PC-3 (cell line): ENCODE measurements around the gene TBC1D8. TPM values are rescaled to one million over a fixed set of nuclear protein-coding genes. Genes with fewer than 3 reads are reported as not detected.

Source experiments
- ATAC-seq: fragments of 200-7000 bp; cut with Tn5 transposase; 2 replicates; pipeline ENCODE4 v1.9.1; 2020; ENCODE audit warnings: mild to moderate bottlenecking, moderate library complexity
- BruUV-seq: library from RNA; stranded (reverse); fragments of 400-500 nt; replicated peaks from 2 replicates; lab custom pipeline; 2021; lab: Mats Ljungman, UMichigan
- CTCF ChIA-PET: fragments of 300-600 bp; sonication (Branson Sonifier 250); formaldehyde crosslinking; loops from one replicate; lab custom pipeline; 2022; ENCODE audit warnings: antibody characterized with exemption; lab: Charles Lee
- POLR2A ChIA-PET: fragments of 300-600 bp; sonication (Branson Sonifier 250); formaldehyde crosslinking; loops from one replicate; lab custom pipeline; 2022; ENCODE audit warnings: antibody characterized with exemption; ENCODE audit not compliant: unreplicated experiment; lab: Charles Lee
- DNase-seq: peaks from one replicate; pipeline ENCODE4 v3.0.0-alpha.2; 2015
- H2AFZ ChIP-seq: fragments of 300-600 bp; sonication (generic); 2 replicates; pipeline ENCODE4 v1.6.0; 2016; ENCODE audit warnings: antibody characterized with exemption, low read length
- H3F3A ChIP-seq: fragments of 300-600 bp; sonication (generic); one replicate; pipeline ENCODE4 v1.6.0; 2017; ENCODE audit warnings: antibody characterized with exemption, low read length, control low read depth, mild to moderate bottlenecking; ENCODE audit not compliant: unreplicated experiment
- H3K27ac ChIP-seq: fragments of 300-600 bp; sonication (generic); 2 replicates; pipeline ENCODE4 v1.5.1; 2016; ENCODE audit warnings: mild to moderate bottlenecking, low read length
- H3K27me3 ChIP-seq: fragments of 300-600 bp; sonication (generic); 2 replicates; pipeline ENCODE4 v1.6.1; 2016; ENCODE audit warnings: low read length, mixed read lengths
- H3K36me3 ChIP-seq: fragments of 300-600 bp; sonication (generic); 2 replicates; pipeline ENCODE4 v1.6.1; 2016; ENCODE audit warnings: low read depth, mixed run types, low read length, mixed read lengths
- H3K4me1 ChIP-seq: fragments of 300-600 bp; sonication (generic); 2 replicates; pipeline ENCODE4 v1.5.1; 2016; ENCODE audit warnings: low read length; ENCODE audit not compliant: insufficient read depth
- H3K4me2 ChIP-seq: fragments of 300-600 bp; sonication (generic); 2 replicates; pipeline ENCODE4 v1.6.0; 2016; ENCODE audit warnings: low read length
- H3K4me3 ChIP-seq: fragments of 300-600 bp; sonication (generic); 2 replicates; pipeline ENCODE4 v1.5.1; 2016; ENCODE audit warnings: mild to moderate bottlenecking, low read length, mixed read lengths
- H3K79me2 ChIP-seq: fragments of 300-600 bp; sonication (generic); 2 replicates; pipeline ENCODE4 v1.6.1; 2017; ENCODE audit warnings: low read length, mixed read lengths
- H3K9ac ChIP-seq: fragments of 300-600 bp; sonication (generic); 2 replicates; pipeline ENCODE4 v1.6.0; 2016; ENCODE audit warnings: mild to moderate bottlenecking, low read length
- H3K9me2 ChIP-seq: fragments of 300-600 bp; sonication (generic); replicated peaks from 2 replicates; pipeline ENCODE4 v1.6.1; 2016; ENCODE audit warnings: mixed run types, low read length, mixed read lengths
- H3K9me3 ChIP-seq: fragments of 300-600 bp; sonication (generic); 2 replicates; pipeline ENCODE4 v1.6.1; 2016; ENCODE audit warnings: low read length, mixed read lengths
- H4K20me1 ChIP-seq: fragments of 300-600 bp; sonication (generic); 2 replicates; pipeline ENCODE4 v1.6.1; 2016; ENCODE audit warnings: low read length, mixed read lengths
- CTCF ChIP-seq: fragments of 300-600 bp; sonication (generic); conservative IDR thresholded peaks from 2 replicates; pipeline ENCODE4 v1.5.1; 2017; ENCODE audit warnings: antibody characterized with exemption, low read depth, mild to moderate bottlenecking, low read length
- EZH2 ChIP-seq: fragments of 300-600 bp; sonication (generic); IDR thresholded peaks from one replicate; pipeline ENCODE4 v1.6.1; 2017; ENCODE audit warnings: antibody characterized with exemption, mild to moderate bottlenecking, low read length; ENCODE audit not compliant: unreplicated experiment
- EZH2phosphoT487 ChIP-seq: fragments of 300-600 bp; sonication (generic); IDR thresholded peaks from 2 replicates; pipeline ENCODE4 v1.6.1; 2018; ENCODE audit warnings: mild to moderate bottlenecking, antibody characterized with exemption, low read length, borderline replicate concordance
- intact Hi-C: fragments of 100-400 bp; cut with micrococcal nuclease; formaldehyde crosslinking; loops from 2 replicates; pipeline ENCODE4 v1.9.0; 2023
- total RNA-seq: library from RNA; depleted of rRNA; stranded (reverse); fragments of >200 nt; gene quantifications from 2 replicates; pipeline ENCODE4 v1.2.3, GENCODE V29; 2014

TBC1D8 gene
- total RNA-seq, 1 experiment from 2014 or later = 39.7 TPM

- ChIA-PET POLR2A (interaction anchor here (0.7 kb wide), 1 partner anchor 29 kb away, joined by 8 read pairs; no protein-coding TSS in a partner anchor), CTCF (no interaction called here)
- no peaks in the 10 kb centered on the region for H4K20me1 ChIP-seq
- H3K9me2 ChIP-seq = no peaks in the 10 kb centered on the region
- no peaks in the 10 kb centered on the region for H3F3A ChIP-seq
- no TSS peak for BruUV-seq
- ATAC-seq = no peak
- H3K9me3 ChIP-seq = no peaks in the 10 kb centered on the region
- DNase-seq = no peak
- TF ChIP-seq EZH2phosphoT487 = no peak
- TF ChIP-seq CTCF = no peak
- TF ChIP-seq EZH2 = no peak
- peaks cover 13% of the 10 kb centered on the region for H3K4me1 ChIP-seq
- H3K27ac ChIP-seq = no peak overlapping the region
- no peaks in the 10 kb centered on the region for H3K27me3 ChIP-seq
- H3K4me2 ChIP-seq = no peak overlapping the region
- H3K4me3 ChIP-seq = no peak overlapping the region
- intact Hi-C loops = no loop called here
- no peak overlapping the region for H2AFZ ChIP-seq
- H3K79me2 ChIP-seq = no peaks in the 10 kb centered on the region
- no peaks in the 10 kb centered on the region for H3K36me3 ChIP-seq
- H3K9ac ChIP-seq = no peak overlapping the region
Measured at GRCh38 chr2:101162561-101163330, 11.6 kb upstream of the TBC1D8 start.

- ChIA-PET CTCF (interaction anchor here (1.5 kb wide), 1 partner anchor 44 kb away, joined by 5 read pairs; no protein-coding TSS in a partner anchor), POLR2A (no interaction called here)
- Histone ChIP-seq H3K4me3 (no peak overlapping the region), H3K79me2 (no peaks in the 10 kb centered on the region), H3K9me3 (no peaks in the 10 kb centered on the region), H3K27ac (no peak overlapping the region), H3K27me3 (no peaks in the 10 kb centered on the region), H3K9ac (no peak overlapping the region), H3K36me3 (no peaks in the 10 kb centered on the region), H3K4me2 (no peak overlapping the region), H3K4me1 (peaks cover 13% of the 10 kb centered on the region), H4K20me1 (no peaks in the 10 kb centered on the region), H2AFZ (no peak overlapping the region), H3F3A (no peaks in the 10 kb centered on the region), H3K9me2 (no peaks in the 10 kb centered on the region)
- no peak for DNase-seq
- intact Hi-C loops = loop anchor here (2.0 kb wide), 1 partner anchor 15 kb away; no protein-coding TSS in a partner anchor
- TF ChIP-seq EZH2 (no peak), CTCF (no peak), EZH2phosphoT487 (no peak)
- no TSS peak for BruUV-seq
- ATAC-seq = no peak
Measured at GRCh38 chr2:101161658-101162057, 10.5 kb upstream of the TBC1D8 start.

- POLR2A ChIA-PET = interaction anchor here (0.7 kb wide), 1 partner anchor 25 kb away, joined by 6 read pairs; no protein-coding TSS in a partner anchor
- TF ChIP-seq EZH2 (no peak), CTCF (no peak), EZH2phosphoT487 (no peak)
- no peaks in the 10 kb centered on the region for H4K20me1 ChIP-seq
- no TSS peak for BruUV-seq
- no peaks in the 10 kb centered on the region for H3K9me2 ChIP-seq
- H2AFZ ChIP-seq = no peak overlapping the region
- H3K4me2 ChIP-seq = peak overlapping the region; percentile 36; the same call in 1 of the 2 replicates
- no peaks in the 10 kb centered on the region for H3K36me3 ChIP-seq
- H3F3A ChIP-seq = no peaks in the 10 kb centered on the region
- CTCF ChIA-PET = interaction anchor here (1.1 to 1.6 kb wide), 3 partner anchors 28 to 45 kb away, joined by 5 to 6 read pairs (median 6); no protein-coding TSS in a partner anchor
- 0 out of 2 replicates have a peak overlapping the region, but pooled peaks have one; percentile 19 for H3K27ac ChIP-seq
- H3K9me3 ChIP-seq = no peaks in the 10 kb centered on the region
- intact Hi-C loops = loop anchor here (2.0 kb wide), 1 partner anchor 16 kb away; no protein-coding TSS in a partner anchor
- no peaks in the 10 kb centered on the region for H3K27me3 ChIP-seq
- DNase-seq (peak; percentile 96), ATAC-seq (peak; percentile 95)
- no peak overlapping the region for H3K4me3 ChIP-seq
- H3K79me2 ChIP-seq = no peaks in the 10 kb centered on the region
- peaks cover 13% of the 10 kb centered on the region for H3K4me1 ChIP-seq
- H3K9ac ChIP-seq = no peak overlapping the region
Measured at GRCh38 chr2:101160454-101160853, 9.3 kb upstream of the TBC1D8 start.
